NCI-H345 (cell line): ENCODE measurements around the gene ACTR6.
A peak's percentile ranks its signal among the peaks of the same experiment; 100 is the strongest.
"Not testable (repeated sequence)": the region's sequence is repeated elsewhere in the genome, so short reads cannot be mapped to it uniquely, and the experiment has no call there.

Source experiments
- DNase-seq: peaks from one replicate; lab custom pipeline; 2025; lab: John Stamatoyannopoulos, UW

Gene ACTR6

DNA sequence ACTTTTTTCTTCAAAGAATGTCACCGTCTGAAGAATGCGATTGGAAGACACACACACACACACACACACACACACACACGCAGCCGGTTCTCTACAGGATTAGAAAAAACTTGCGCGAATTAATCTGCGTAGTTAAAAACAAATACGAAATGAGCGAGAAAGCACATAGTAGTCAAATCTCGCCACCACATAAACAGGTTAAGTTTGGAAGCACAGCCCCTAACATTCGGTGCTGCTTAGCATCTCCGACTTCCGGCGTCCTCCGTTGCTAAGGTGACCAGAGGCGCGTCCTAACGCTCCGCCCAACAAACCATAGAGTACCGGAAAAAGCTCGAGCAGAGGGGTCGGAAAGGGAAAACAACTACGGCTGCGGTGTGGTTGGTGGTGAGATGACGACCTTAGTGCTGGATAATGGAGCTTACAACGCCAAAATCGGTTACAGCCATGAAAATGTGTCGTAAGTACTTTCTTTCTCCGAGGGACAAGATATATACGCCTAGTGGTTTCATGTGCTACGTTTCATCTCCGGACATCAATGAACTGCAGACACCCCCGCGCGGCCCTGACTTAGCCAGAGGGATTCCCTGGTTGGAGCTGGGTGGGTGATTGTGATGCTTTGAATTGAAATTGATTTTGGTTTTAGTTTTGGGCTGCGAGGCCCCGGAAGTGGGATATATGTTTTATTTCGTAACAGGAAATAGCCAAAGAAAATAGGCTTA, at the start of gene ACTR6:
Gene ACTR6, plus strand, starts transcription at position 353 of the 719 bp plus-strand sequence. Its CDS starts 37 bp downstream, at position 390.
- DNase-seq, result peak; percentile 97

DNA sequence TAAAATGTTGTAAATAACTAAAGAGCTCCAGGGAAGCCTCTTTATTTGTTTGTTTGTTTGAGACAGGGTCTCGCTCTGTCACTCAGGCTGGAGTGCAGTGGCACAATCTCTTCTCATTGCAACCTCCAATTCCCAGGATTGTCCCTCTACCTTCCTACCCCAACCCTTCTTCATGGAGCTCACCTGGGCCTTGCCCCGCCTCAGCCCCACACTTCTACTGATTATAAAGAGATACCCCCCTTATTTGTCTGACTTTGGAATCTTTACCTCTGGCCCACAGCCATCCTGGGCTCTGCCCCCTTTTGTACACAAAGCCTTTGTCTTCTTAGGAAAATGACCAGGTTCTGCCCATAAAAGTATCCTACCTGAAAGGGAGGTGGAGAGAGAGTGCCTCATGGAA, 48.8 kb upstream of the ACTR6 start:
- DNase-seq, result no peak

DNA sequence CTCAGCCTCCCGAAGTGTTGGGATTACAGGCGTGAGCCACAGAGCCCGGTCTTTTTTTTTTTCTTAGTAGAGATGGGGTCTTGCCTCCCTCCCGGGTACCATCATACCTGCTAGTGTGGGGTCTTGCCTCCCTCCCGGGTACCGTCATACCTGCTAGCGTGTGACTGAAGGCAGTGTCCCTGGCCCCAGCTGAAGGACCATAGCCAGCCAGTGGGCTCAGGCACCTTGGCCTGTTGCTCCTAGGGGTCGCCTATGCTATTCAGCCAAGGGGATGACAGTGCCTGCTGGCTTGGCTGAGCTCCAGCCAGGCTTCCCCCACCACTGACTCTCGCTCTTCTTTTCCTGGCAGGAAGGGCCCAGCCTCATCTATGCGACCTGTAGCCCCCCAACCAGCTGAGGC, 47.5 kb upstream of the ACTR6 start:
- DNase-seq, result no peak

DNA sequence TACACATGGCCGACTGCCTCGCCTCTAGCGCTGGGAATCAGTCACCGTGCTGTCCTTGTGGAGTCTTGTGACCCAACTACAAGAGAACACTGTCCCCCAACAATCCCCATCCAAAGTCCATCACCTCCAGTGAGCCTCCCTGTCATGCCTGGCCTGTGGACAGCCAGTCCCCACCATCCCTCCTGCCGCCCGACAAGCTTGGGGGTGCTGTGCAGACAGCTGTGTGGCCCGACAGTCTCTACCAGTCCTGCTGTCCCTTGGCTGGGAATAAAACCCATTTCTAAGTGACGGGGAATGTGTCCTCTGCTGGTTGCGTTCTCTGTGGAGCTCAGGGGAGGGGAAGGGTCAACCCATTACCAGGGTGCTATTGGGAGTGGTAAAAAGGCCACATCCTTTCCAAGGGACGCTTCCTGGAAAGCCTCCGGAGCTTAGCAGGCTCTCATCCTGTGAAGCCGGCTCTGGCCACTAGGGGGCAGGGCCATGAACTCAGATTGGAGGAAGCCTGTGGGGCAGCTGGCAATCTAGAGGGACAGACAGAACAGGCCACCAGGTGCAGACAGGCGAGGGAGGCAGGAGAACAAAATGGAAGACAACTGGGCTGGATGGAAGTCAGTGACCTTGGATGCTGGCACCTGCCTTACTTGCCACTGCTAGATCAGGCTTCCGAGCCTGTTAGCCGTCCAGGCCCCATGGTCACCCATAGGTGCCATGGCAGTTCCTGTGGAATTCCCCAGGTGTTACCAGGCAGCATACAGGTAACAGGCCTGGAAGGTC, 46.0 kb upstream of the ACTR6 start:
- DNase-seq, result peak; percentile 60

DNA sequence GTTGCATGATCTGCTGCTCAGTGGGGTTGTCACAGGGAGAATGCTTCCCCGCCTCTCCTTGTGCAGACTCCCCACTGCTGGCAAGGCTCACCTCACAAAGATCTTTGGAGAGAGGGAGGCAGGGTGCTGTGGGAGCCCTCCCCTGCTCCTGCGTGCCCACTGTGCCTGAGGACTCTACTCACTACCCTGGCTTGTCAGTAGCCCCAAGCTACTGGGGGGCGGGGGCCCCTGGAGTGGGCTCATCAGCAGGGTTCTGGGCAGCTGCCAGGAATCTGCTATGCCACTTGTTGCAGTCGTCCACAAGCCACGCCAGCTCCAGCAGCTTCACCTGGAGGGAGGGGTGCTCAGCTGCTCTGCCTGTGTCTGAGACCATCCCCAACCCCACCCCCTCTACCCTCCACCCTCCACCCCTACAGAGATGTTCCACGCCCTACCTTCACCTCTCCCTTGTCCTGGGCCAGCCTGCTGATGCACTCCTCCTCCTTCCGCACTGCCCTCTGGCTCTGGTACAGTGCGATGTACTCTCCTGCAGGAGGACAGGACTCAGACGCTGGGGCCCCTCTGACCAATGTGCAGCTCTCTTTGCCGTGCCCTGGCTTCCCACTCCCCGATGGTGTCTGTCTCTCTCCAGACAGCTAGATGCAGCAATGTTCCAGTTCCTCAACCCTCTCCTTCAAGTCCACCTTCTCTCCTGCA, 43.7 kb upstream of the ACTR6 start:
- peak; percentile 92 for DNase-seq

DNA sequence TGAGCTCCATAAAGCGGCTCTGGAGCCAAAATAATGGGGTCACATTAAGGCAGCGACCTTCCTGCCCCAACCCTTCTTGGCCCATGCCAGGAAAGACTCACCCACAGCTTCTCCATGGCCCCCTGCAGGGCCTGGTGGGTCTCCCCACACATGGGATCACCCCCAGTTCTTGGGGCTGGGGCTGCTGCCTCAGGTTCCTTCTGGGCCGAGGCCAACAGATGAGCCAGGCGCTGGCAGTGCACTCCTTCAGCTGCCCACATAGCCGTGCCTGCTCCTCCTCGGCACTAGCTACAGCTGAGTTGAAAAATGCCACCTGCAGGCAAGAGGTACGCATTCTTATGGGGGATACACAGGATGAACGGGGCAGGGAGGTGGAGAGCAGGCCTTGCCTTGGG, 43.2 kb upstream of the ACTR6 start:
- DNase-seq, result no peak

DNA sequence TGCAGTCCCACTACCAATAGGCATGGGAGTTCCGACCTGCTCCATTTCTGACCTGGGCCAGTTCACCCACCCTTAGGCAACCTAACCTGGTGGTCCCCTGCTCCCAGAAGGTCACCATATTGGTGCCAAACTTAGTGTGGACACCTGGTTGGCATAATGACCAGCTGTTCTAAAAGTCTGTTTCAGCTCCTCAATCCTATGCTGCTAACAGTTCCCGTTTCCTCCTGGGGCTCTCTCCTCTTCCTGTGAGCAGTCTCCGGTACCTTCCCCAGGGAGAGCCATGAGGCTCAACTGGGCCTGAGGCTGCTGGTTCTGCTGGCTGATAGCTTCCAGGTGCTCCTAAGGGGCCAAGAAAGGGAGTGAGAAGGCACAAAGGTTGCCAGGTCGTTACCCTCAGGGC, 42.1 kb upstream of the ACTR6 start:
- no peak for DNase-seq

DNA sequence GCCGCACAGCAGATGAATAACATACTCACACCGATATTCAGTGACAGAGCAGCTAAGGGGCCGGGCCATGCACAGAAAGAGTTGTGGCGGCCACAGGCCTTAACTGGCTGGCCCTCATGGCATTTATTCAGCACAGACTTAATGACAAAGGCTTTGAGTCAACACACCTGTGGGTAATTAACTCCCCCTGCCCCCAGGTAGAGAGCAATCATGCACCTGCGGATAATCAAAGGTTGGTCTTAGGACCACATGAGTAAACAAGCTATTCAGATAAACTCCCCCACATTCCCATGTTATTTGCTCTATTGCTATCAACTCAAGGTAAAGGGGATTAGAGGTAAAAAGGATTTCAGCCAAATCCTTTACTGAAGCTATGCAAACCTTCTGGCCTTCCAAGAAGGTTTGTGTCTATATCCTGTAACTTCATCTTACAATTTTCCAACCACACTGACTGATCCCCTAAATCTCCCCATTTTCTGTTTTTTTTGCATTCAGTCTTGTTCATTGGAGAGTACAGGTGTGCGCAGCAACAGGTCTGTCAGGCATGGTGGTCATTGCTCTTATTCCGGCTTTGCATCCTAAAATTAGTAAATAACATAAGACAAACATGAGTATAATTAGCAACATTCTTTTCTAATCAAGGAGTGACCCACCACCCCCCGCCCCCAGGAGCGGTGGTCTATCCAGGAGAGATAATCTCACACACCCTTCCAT, 41.1 kb upstream of the ACTR6 start:
- DNase-seq, result no peak

DNA sequence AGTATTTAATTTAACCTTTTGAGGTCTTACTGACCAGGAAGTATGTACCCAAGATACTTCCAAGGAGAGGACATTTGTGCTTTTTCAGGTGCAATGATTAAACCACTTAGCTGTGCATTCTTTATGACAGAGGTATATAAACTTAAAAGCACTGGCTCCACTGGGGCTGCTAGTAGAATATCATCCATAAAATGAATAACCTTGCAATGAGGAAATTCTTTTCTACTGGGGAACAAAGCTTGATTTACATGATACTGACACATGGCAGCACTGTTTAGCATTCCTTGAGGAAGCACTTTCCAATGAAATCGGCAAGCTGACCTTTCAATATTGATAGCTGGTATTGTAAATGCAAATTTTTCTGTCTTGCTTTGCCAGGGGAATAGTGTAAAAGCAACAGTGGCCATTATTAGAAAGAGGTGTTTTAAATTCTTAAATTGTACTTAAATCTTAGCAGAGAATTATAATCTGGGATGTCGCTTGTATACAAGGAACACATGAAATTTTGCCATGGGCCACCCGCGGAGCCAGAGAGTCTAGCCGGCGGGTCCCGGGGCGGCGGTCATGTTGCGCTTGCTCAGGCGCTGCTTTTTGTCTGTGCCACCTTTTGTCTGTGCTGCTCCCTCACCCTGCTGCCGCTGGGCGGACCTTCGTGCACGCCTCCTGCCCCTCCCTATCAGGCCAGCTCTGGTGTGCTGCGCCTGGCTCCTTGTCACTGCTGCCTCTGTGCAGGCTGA, 37.0 kb upstream of the ACTR6 start:
- peak; percentile 91 for DNase-seq

DNA sequence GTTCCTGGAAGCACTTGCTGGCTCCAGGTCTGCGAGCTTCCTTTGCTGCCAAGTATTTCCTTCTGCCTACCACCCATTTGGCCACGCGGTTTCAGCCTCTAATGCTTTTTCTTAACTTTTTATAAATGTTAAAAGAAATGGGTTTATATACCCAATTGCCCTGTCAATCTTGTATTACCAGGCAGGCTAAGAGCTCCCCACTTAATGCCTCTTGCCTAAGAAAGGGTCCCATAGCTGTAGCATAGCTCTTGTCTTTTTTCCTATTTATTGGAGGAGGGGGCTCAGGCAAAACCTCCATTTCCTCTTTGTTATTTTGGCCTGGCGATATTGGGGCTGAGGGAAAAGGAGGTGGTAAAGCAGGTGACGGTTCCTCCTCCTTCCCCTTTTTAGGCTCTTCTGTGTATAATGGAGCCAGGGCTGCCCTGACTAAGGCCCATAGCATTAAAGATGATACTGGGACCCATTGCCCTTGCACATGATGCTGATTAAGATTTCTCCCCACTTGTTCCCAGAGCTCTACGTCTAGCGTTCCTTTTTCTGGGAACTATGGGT, 36.4 kb upstream of the ACTR6 start:
- no peak for DNase-seq

DNA sequence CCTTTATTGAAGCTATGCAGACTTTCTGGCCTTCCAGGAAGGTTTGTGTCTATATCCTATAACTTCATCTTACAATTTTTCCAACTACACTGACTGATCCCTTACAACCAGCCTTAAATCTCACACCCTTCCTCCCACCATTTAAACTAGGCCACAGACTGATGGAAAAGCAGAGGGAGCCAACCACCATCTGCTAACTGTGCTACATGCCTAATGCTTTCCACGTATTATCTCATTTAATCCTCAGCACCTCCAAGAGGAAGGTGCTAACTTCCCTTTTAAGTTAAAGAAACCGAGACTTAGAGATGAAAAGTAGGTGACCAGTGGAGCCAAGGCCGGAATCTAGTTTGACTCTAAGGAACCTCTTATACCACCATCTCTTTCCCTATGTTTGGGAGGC, 35.3 kb upstream of the ACTR6 start:
- no peak for DNase-seq

DNA sequence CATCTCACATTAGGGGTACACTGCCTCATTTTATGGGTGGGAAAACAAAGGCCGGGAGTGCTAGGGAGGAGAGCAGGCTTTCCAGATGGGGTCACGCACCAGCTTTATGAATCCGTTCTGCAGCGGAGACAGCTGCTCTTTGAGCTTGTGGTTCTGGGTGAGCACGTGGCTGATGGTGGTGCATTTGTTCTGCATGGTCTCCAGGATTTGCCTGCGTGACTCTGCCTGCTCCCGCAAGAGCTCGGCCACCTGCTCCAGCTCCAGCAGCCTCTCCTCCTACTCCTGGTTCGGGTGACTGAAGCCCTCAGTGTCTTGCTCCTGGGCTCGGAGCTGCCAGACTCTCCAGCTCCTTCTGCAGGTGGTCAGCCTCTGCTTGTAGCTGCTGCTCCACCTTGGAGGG, 34.4 kb upstream of the ACTR6 start:
- no peak for DNase-seq

DNA sequence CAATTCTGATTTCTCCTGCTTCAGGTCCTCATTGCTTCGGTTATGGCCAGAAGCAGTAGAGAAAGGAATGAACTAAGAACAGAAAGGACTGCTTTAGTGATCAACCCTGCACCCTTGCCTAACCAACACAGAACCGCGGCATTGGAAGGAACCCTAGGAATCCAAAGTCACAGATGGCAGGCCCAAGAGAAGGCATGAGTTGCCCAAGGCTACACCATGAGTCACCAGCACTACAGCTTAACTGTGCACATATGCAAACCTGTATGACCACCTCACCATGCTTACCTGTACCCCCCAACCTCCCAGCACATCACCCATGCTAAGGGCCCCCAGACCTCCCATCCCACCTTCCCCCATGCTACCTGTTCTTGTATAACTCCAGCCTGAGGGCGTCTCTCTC, 32.1 kb upstream of the ACTR6 start:
- DNase-seq, result no peak

DNA sequence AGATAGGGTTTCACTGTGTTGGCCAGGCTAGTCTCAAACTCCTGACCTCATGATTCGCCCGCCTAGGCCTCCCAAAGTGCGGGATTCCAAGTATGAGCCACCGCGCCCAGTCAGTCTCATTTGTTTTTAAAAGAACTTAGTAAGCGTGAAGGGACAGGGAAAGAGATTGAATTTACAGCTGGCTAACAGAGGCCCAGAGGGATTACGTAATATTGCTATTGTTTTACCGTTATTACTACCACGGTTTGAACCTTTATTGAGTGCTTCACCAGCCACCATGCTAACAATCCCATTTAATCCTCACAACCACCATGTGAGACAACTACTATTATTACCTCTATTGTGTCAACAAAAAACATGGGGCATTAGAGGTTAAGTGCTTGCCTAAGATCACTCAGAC, 31.3 kb upstream of the ACTR6 start:
- no peak for DNase-seq

DNA sequence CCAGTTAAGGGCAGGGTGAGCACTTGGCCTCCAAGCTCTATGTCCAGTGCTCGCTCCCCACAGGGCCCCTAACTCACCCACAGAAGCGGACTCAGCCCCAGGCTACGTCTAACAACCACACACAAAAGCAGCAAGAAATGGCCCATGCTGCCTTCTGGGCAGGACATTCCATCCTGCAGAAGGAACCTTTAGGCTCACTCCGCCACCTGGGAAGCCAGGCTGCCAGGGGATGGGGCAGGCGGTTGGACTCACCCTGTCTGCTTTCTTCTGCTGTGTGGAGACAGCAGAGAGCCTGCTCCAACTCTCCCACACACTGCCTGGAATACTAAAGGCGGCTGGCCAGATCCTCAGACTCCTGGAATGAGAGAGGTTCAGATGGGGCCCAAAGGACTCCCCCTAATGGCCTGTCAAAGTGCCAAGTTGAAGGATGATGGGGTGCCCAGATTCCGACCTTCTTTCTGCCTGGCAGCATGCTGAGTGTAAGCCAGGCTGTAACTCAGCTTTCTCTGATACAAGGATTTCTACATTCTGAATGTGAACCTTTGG, 30.2 kb upstream of the ACTR6 start:
- DNase-seq, result no peak

DNA sequence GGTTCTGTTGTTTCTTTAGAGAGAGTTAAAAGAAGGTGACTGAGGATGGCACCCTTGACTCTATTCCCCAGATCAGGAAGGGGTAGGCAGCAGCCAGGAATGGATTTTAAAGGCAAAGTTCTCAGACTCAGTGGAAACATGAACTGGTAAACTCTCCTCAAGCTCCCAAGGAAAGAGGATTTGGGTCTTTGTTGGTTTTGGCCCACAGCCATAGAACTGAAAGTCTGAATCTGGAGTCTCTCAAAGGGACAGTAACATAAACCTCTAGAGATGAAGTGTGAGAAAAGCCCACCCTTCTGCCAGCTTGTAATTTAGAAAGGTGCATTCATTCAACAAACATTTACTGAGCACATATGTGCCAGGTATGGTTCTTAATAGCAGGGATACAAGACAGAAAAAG, 29.4 kb upstream of the ACTR6 start:
- DNase-seq, result no peak

DNA sequence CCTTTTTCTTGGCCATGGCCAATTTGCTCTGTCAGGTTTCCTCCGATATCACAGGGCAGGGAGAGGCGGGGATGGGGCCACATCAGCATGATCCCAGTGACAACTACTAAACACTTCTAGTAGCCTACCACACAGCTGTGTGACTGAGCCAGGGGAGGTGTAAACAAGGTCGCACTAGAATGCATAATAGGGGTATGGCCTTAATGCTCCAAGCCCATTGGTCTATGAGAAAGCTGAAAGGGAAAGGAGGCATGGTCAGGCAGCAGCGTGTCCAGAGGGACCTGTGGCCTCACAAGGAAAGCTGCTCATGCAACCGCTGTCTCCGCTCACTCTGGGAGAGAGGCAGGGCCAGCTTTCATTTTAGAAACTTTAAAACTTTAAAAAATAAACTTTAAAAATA, 27.5 kb upstream of the ACTR6 start:
- no peak for DNase-seq

DNA sequence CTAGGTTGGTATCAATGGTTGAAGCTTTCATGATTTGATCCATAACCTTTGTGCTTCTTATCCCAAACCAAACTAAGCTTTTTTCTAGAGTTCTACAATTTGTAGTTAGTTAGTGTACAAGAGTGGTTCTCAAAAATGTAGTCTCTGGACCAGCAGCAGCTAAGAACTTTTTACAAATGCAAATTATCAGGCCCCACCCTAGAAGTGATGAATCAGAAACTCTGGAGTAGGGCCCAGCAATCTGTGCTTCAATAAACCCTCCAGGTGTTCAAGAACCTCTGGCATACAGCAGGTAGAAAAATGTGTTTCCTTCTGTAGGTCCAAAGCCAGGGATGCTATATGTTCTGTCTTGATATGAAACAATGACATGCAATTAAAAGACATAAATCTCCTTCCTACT, 26.1 kb upstream of the ACTR6 start:
- DNase-seq, result no peak

DNA sequence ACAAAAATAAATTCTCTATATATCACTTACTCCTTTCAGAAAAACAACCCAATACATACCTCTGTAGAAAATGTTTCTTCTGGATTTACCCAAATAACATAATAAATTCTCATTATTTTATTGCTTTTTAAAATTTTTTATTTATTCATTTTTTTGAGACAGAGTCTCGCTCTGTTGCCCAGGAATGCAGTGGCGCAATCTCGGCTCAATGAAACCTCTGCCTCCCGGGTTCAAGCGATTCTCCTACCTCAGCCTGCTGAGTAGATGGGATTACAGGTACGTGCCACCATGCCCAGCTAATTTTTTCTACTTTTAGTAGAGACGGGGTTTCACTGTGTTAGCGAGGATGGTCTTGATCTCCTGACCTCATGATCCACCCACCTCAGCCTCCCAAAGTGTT, 24.1 kb upstream of the ACTR6 start:
- not testable (repeated sequence) for DNase-seq

DNA sequence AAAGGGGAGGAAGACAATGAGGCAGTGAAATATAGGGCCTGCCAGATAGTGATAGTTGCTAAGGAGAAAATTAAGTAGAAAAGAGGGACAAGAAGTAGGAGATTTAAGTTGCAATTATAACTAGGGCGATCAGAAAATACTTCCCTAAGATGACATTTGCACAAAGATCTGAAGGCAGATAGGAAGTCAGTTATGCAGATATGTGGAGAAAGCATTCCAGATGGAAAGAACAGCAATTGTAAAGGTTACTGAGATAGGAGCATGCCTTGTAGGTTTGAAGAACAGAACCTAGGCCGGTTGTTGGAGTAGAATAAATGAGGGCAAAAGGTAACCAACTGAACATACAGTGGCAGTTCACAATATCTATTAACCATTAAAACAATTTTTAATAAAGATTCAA, 21.4 kb upstream of the ACTR6 start:
- DNase-seq, result no peak

DNA sequence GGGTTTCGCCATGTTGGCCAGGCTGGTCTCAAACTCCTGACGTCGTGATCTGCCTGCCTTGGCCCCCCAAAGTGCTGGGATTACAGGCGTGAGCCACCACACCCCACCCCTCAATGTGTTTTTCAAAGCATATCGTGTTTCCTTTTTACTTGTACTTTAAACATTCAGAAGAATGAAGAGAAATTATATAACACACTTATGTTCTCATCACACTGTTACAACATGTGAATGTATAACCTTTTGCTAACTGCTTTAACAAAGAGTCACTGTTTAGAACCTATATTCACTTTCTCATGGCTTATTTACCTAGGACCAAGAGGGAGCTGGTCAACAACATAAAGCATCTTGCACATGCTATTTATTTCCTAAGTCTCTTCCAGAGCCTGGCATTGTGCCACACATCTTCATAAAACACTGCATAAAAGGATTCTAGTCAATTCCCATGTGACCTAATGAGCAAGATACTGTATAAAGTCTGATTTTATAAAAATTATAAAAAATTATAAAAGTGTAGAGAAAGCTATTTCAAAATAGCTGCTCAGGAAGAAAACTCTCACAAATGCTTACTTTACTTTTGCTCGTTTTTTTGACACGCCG, 16.0 kb upstream of the ACTR6 start:
- DNase-seq, result no peak
